OCI-LY3 (cell line): ENCODE data around the gene SEPTIN1.

Source experiments
- H2AFZ ChIP-seq: fragments of 200-600, 300-600 bp; shearing (Covaris generic); 2 replicates; pipeline ENCODE4 v1.6.0; 2014; ENCODE audit warnings: antibody characterized with exemption, low read depth, low read length
- H3K27ac ChIP-seq: fragments of 200-600, 300-600 bp; sonication (generic); 2 replicates; pipeline ENCODE4 v1.5.1; 2014; ENCODE audit warnings: mild to moderate bottlenecking, low read length, moderate library complexity, mixed read lengths
- H3K27me3 ChIP-seq: fragments of 200-600, 300-600 bp; sonication (generic); 2 replicates; pipeline ENCODE4 v1.6.1; 2014; ENCODE audit warnings: low read depth, low read length, mixed read lengths
- H3K36me3 ChIP-seq: fragments of 200-600, 300-600 bp; sonication (generic); replicated peaks from 2 replicates; pipeline ENCODE3; 2014; ENCODE audit warnings: low read depth, low read length, mixed read lengths
- H3K4me1 ChIP-seq: fragments of 300-600, 200-600 bp; sonication (generic); 2 replicates; pipeline ENCODE4 v1.6.1; 2014; ENCODE audit warnings: low read length, mixed read lengths
- H3K4me2 ChIP-seq: fragments of 200-600, 300-600 bp; sonication (generic); 2 replicates; pipeline ENCODE4 v1.6.1; 2014; ENCODE audit warnings: low read length, mixed read lengths
- H3K4me3 ChIP-seq: fragments of 300-600, 200-600 bp; sonication (generic); 2 replicates; pipeline ENCODE4 v1.5.1; 2014; ENCODE audit warnings: antibody characterized with exemption, mild to moderate bottlenecking, low read length, moderate library complexity
- H3K79me2 ChIP-seq: fragments of 300-600, 200-600 bp; shearing (Covaris generic); 2 replicates; pipeline ENCODE4 v1.6.1; 2014; ENCODE audit warnings: mild to moderate bottlenecking, low read length, mixed read lengths
- H3K9ac ChIP-seq: fragments of 300-600, 200-600 bp; shearing (Covaris generic); 2 replicates; pipeline ENCODE4 v1.6.0; 2014; ENCODE audit warnings: mild to moderate bottlenecking, low read length, moderate library complexity
- H3K9me3 ChIP-seq: fragments of 200-600, 300-600 bp; shearing (Covaris generic); 2 replicates; pipeline ENCODE4 v1.6.1; 2014; ENCODE audit warnings: low read length, mixed read lengths; ENCODE audit not compliant: insufficient read depth
- H4K20me1 ChIP-seq: fragments of 200-600, 300-600 bp; sonication (generic); 2 replicates; pipeline ENCODE4 v1.6.1; 2016; ENCODE audit warnings: low read length, mixed read lengths; ENCODE audit not compliant: insufficient read depth
- CTCF ChIP-seq: fragments of 200-600, 300-600 bp; sonication (generic); IDR thresholded peaks from 2 replicates; pipeline ENCODE4 v1.5.1; 2014; ENCODE audit warnings: antibody characterized with exemption, low read length, low read depth
- EZH2phosphoT487 ChIP-seq: fragments of 200-600 bp; shearing (Covaris generic); IDR thresholded peaks from 2 replicates; pipeline ENCODE4 v1.6.1; 2018; ENCODE audit warnings: antibody characterized with exemption, mixed run types, low read depth

SEPTIN1 gene

GRCh38 chr16:30350134-30350871 is 32.1 kb downstream of the SEPTIN1 start:
- H3K79me2 ChIP-seq, result peaks cover 17% of the 10 kb centered on the region
- no peaks in the 10 kb centered on the region for H3K9me3 ChIP-seq
- H4K20me1 ChIP-seq, result no peaks in the 10 kb centered on the region
- no peak overlapping the region for H2AFZ ChIP-seq
- no peaks in the 10 kb centered on the region for H3K27me3 ChIP-seq
- peaks cover 26% of the 10 kb centered on the region for H3K36me3 ChIP-seq
- no peak overlapping the region for H3K4me2 ChIP-seq
- peaks cover 16% of the 10 kb centered on the region for H3K4me1 ChIP-seq
- H3K4me3 ChIP-seq, result no peak overlapping the region
- H3K27ac ChIP-seq, result no peak overlapping the region
- TF ChIP-seq CTCF, result no peak
- no peak overlapping the region for H3K9ac ChIP-seq

GRCh38 chr16:30349675-30350074 is 32.7 kb downstream of the SEPTIN1 start:
- Histone ChIP-seq H2AFZ (no peak overlapping the region), H3K9me3 (no peaks in the 10 kb centered on the region), H3K27me3 (no peaks in the 10 kb centered on the region), H3K27ac (no peak overlapping the region), H3K4me2 (no peak overlapping the region), H3K9ac (no peak overlapping the region), H3K79me2 (peaks cover 13% of the 10 kb centered on the region), H3K4me1 (peaks cover 16% of the 10 kb centered on the region), H4K20me1 (no peaks in the 10 kb centered on the region), H3K36me3 (peaks cover 26% of the 10 kb centered on the region), H3K4me3 (no peak overlapping the region)
- no peak for TF ChIP-seq CTCF
- TF ChIP-seq EZH2phosphoT487, result no peak

GRCh38 chr16:30348929-30349328 is 33.4 kb downstream of the SEPTIN1 start:
- H3K27ac ChIP-seq, result no peak overlapping the region
- peaks cover 5% of the 10 kb centered on the region for H3K79me2 ChIP-seq
- H3K4me3 ChIP-seq, result no peak overlapping the region
- no peaks in the 10 kb centered on the region for H3K9me3 ChIP-seq
- TF ChIP-seq CTCF, result no peak
- TF ChIP-seq EZH2phosphoT487, result no peak
- peaks cover 26% of the 10 kb centered on the region for H3K36me3 ChIP-seq
- H2AFZ ChIP-seq, result no peak overlapping the region
- H3K27me3 ChIP-seq, result no peaks in the 10 kb centered on the region
- H4K20me1 ChIP-seq, result no peaks in the 10 kb centered on the region
- H3K4me2 ChIP-seq, result no peak overlapping the region
- no peak overlapping the region for H3K9ac ChIP-seq
- peaks cover 12% of the 10 kb centered on the region for H3K4me1 ChIP-seq

- Histone ChIP-seq H3K4me2 (no peak overlapping the region), H2AFZ (no peak overlapping the region), H3K9me3 (no peaks in the 10 kb centered on the region), H3K4me3 (no peak overlapping the region), H3K27me3 (no peaks in the 10 kb centered on the region), H3K9ac (no peak overlapping the region), H3K79me2 (no peaks in the 10 kb centered on the region), H3K27ac (no peak overlapping the region), H4K20me1 (no peaks in the 10 kb centered on the region), H3K36me3 (peaks cover 26% of the 10 kb centered on the region), H3K4me1 (peaks cover 10% of the 10 kb centered on the region)
- TF ChIP-seq CTCF, result no peak
- no peak for TF ChIP-seq EZH2phosphoT487
Measured at GRCh38 chr16:30348113-30348512, 34.2 kb downstream of the SEPTIN1 start.
